Testis (tissue), 5 donors: ENCODE measurements around the gene RAD1. TPM values are rescaled to one million over a fixed set of nuclear protein-coding genes. Genes with fewer than 3 reads are reported as not detected.

Experiments used
- DNase-seq: peaks from one replicate; pipeline ENCODE4 v3.0.0-alpha.2; 2019
- H3K27ac ChIP-seq, 2 donors: fragments of 200-600 bp; sonication (generic); one replicate each; pipeline ENCODE4 v1.5.1; 2019
- H3K27me3 ChIP-seq: fragments of 200-600 bp; sonication (generic); one replicate; pipeline ENCODE4 v1.5.1; 2019
- H3K36me3 ChIP-seq: fragments of 200-600 bp; sonication (generic); one replicate; pipeline ENCODE4 v1.5.1; 2017; ENCODE audit warnings: low read depth; ENCODE audit errors: missing control alignments
- H3K4me1 ChIP-seq: fragments of 200-600 bp; sonication (generic); one replicate; pipeline ENCODE4 v1.5.1; 2019
- H3K4me3 ChIP-seq, 2 donors: fragments of 200-600 bp; sonication (generic); one replicate each; pipeline ENCODE4 v1.5.1; 2017 to 2019
- H3K9me3 ChIP-seq: fragments of 200-600 bp; sonication (generic); one replicate; pipeline ENCODE4 v1.5.1; 2017
- CTCF ChIP-seq, 3 experiments: fragments of 450-650 bp in 2 of 3; fragments of 200-600 bp in 1 of 3; sonication (generic) in 1 of 3; IDR thresholded peaks; one replicate each; pipeline ENCODE4 v1.5.1; 2016 to 2019; ENCODE audit warnings: antibody characterized with exemption in 3 of 3, mild to moderate bottlenecking in 2 of 3, moderate library complexity in 1 of 3
- POLR2A ChIP-seq: fragments of 450-650 bp; IDR thresholded peaks from one replicate; pipeline ENCODE4 v1.6.1; 2017; ENCODE audit warnings: antibody characterized with exemption, mild to moderate bottlenecking, moderate library complexity
- WGBS, 2 donors: methylation state at CpG; one replicate each; pipeline ENCODE4 v1.1.5; 2018; 5-methylcytosine and 5-hydroxymethylcytosine counted together
- intact Hi-C: fragments of 100-400 bp; cut with DNase I; formaldehyde crosslinking; loops from one replicate; pipeline ENCODE4 v1.15.1; 2023; ENCODE audit warnings: low total_unique reads
- long read RNA-seq, 2 donors: transcript quantifications; one replicate each; lab custom pipeline, GENCODE V29; 2026
- polyA plus RNA-seq: library from polyadenylated mRNA; stranded (reverse); fragments of 350-450 nt; fragmentation: Illumina TruSeq; extraction: RNeasy Lipid Tissue Mini Kit (QIAGEN cat#74804); gene quantifications from one replicate; pipeline ENCODE4 v1.2.3, GENCODE V29; 2014; ENCODE audit warnings: low read depth, low replicate concordance; ENCODE audit not compliant: insufficient read depth
- total RNA-seq, 2 donors: library from RNA; depleted of rRNA; stranded (reverse); fragments of >200 nt; gene quantifications; one replicate each; pipeline ENCODE4 v1.2.3, GENCODE V29; 2016

RAD1 gene
- 10 to 100 TPM; 45.5 to 45.7 TPM for total RNA-seq
- polyA plus RNA-seq = 41.4 TPM
- long read RNA-seq, donor 1, full-length matches to known transcripts = 13 of 13 reads
- long read RNA-seq, donor 1, partial matches to known transcripts = 0 of 13 reads
- long read RNA-seq, donor 1, other reads (novel, unspliced or antisense) = 0 of 13 reads
- long read RNA-seq, donor 2, full-length matches to known transcripts = 9 of 15 reads
- long read RNA-seq, donor 2, partial matches to known transcripts = 6 of 15 reads
- long read RNA-seq, donor 2, other reads (novel, unspliced or antisense) = 0 of 15 reads

GRCh38 chr5:34915139-34915855 is at the start of gene RAD1, which contains the start of gene BRIX1:
RAD1 (minus strand) TSS chr5:34915504; CDS start chr5:34914892, 612 bp downstream.
BRIX1 (plus strand) TSS chr5:34915711; CDS start chr5:34915739, 28 bp downstream.
- intact Hi-C loops = no loop called here
- WGBS, 2 donors = 0 to 1% methylated on average over 47 to 67 of the region's 67 CpGs
- DNase-seq = peak; percentile 98
- Histone ChIP-seq H3K9me3 (no peaks in the 10 kb centered on the region), H3K27me3 (no peaks in the 10 kb centered on the region), H3K4me3 (peak within 1 kb of the TSS; percentile 93 to 98), H3K4me1 (peaks cover 16% of the 10 kb centered on the region), H3K27ac (peak within 1 kb of the TSS; percentile 60 to 90), H3K36me3 (no peaks in the 10 kb centered on the region)
- TF ChIP-seq POLR2A (no peak), CTCF (IDR thresholded peaks at IDR 0.05) (peak in 1 of 3 experiments; percentile 23)

- Histone ChIP-seq H3K4me3 (no peak overlapping the region), H3K27ac (no peak overlapping the region), H3K4me1 (no peaks in the 10 kb centered on the region), H3K9me3 (no peaks in the 10 kb centered on the region), H3K36me3 (no peaks in the 10 kb centered on the region), H3K27me3 (no peaks in the 10 kb centered on the region)
- WGBS, 2 donors = 89 to 91% methylated on average over 1 of the region's 1 CpG
- TF ChIP-seq POLR2A (no peak), CTCF (IDR thresholded peaks at IDR 0.05) (no peak)
- intact Hi-C loops = no loop called here
- no peak for DNase-seq
These were observed 44.0 kb upstream of the RAD1 start for GRCh38 chr5:34959323-34959722.

- no peak overlapping the region for H3K27ac ChIP-seq
- intact Hi-C loops = no loop called here
- no peaks in the 10 kb centered on the region for H3K4me1 ChIP-seq
- no peaks in the 10 kb centered on the region for H3K9me3 ChIP-seq
- TF ChIP-seq CTCF (IDR thresholded peaks at IDR 0.05) = peak in 2 of 3 experiments; percentile 11 to 48
- TF ChIP-seq POLR2A = no peak
- H3K27me3 ChIP-seq = no peaks in the 10 kb centered on the region
- WGBS, 2 donors = 57 to 60% methylated on average over 5 of the region's 5 CpGs
- peak; percentile 45 for DNase-seq
- H3K4me3 ChIP-seq = no peak overlapping the region
- H3K36me3 ChIP-seq = no peaks in the 10 kb centered on the region
These were observed 42.8 kb upstream of the RAD1 start for GRCh38 chr5:34957857-34958690.

GRCh38 chr5:34957321-34957720 is 42.0 kb upstream of the RAD1 start:
- intact Hi-C loops = no loop called here

More at GRCh38 chr5:34957321-34957720, 42.0 kb upstream of the RAD1 start:
- Histone ChIP-seq H3K27me3 (no peaks in the 10 kb centered on the region), H3K27ac (no peak overlapping the region), H3K36me3 (no peaks in the 10 kb centered on the region), H3K4me3 (no peak overlapping the region), H3K4me1 (no peaks in the 10 kb centered on the region), H3K9me3 (no peaks in the 10 kb centered on the region)
- 78 to 100% methylated on average over 1 of the region's 1 CpG for WGBS, 2 donors
- DNase-seq = no peak
- TF ChIP-seq CTCF (IDR thresholded peaks at IDR 0.05) = no peak
- TF ChIP-seq POLR2A = no peak
